GM19328 (cell line): ENCODE results near the gene OR52K1.

Experiments
- ATAC-seq: cut with Tn5 transposase; IDR thresholded peaks from one replicate; pipeline ENCODE4 v1.9.1; 2021; ENCODE audit warnings: mild to moderate bottlenecking, moderate library complexity; ENCODE audit not compliant: unreplicated experiment

Gene OR52K1

DNA sequence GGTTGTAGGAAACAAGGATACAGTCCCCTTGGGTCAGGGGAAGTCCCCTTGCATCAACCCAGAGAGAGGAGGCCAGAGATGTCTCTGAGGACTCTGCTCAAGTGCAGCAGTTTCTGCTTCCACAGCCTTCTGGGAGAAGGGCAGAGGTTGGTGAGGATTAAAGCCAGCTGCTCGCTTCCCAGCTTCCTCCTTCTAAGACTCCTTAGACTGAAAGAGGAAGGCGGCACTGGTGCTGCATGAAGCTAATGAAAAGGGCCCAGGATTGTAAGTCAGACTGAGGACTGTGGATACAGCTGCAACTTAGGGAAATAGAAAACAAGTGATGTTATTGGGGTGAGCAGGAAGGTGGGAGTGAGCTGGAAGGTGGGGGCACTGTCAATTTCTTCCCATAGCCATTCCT lies at the start of gene OR52K1:
TSS of gene OR52K1 (plus strand) at position 202 of the 400 bp plus-strand sequence. CDS start 6,255 bp downstream, outside the sequence.
- ATAC-seq, result no peak

DNA sequence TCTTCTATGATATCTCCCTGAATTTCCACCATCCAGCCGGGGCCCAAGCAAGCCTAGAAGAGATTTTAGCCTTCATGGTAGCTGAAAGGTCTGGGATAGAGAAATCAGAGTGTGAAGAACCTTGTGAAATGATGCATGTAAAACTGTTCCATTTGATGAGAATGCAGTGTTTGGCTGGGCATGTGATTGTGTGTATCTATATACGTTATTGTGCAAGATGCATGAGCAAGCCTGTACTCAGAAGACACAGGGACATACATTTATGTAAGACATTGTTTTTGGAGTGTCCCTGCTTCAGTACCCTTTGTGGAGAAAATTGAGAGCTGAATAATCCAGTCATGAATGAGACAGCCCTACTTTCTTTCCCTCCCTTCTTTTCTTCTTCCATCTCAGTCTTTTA lies 48.6 kb upstream of the OR52K1 start:
- no peak for ATAC-seq

DNA sequence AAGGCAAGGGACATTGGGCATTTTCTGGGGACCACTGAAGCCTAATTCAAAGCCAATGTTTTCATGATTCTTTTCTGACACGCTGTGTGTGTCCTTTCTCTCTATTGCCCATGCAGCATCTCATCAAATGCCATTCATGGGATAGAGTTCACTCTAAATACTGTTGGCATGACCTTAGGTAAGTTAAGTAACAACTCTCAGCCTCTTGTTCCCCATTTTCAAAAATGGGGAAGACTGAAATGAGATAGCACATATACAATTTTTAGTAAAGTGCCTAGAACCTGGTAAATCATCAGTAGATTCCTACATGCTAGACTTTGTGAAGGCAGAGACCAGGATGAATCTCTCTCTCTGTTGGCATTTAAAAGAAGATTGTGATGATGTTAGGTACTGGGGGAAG lies 46.0 kb upstream of the OR52K1 start:
- no peak for ATAC-seq

DNA sequence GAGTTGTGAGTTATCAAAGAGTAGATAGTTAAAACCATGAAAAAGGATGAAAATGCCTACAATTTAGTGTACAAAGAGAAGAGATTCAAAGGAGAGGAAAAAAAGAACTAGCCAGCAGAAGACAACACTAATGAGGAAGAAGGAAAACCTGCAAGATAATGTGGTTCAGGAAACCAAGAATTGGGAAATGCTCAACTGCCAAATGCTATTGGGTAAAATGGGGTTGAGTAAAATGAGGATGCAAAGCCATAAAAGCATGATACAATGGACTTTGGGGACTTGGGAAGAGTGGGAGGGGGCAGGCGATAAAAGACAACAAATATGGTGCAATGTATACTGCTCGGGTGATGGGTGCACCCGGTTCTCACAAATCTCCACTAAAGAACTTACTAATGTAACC lies 40.9 kb upstream of the OR52K1 start:
- ATAC-seq, result no peak

DNA sequence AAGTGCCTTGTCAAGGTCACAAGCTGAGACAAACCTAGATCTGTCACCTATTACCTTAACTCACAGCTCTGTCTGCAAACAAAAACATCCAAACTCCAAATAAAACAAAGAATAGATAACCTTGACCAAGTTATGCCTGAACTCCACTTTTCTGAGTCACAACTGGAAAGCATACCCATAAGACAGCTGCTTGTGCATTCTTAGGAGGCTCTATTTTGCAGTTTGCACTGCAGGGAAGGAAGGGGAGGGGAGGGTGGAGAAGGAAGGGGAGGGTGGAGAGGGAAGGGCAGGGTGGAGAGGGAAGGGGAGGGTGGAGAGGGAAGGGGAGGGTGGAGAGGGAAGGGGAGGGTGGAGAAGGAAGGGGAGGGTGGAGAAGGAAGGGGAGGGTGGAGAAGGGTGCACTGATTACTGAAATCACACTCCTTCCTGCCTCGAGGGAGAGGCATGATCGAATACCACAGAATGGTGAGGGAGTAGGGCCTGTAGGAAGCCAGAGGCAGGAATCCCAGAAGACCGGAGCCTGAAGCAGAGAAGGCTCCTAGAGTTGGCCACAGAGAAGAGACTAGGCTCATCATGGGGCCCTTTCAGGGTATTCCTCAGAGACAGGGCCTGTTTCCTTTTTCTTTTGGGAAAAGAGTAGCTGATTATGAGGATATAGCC lies 39.1 kb upstream of the OR52K1 start:
- ATAC-seq, result no peak

DNA sequence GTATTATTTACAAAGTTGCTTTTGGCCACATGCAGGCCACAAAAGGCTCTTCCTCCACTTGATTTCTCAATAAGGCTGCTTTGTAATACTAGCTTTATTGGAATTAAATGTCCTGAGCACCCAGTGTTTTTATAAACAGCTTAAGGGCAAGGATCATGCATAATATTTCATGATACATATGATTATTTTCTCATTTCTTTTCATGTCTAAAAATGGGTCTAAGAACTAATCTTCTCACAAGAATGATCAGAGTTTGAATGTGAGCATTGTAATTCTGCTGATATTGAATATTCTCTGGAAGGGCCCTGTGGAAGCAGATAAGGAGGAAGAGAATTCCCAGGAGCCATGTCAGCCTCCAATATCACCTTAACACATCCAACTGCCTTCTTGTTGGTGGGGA lies 33.5 kb upstream of the OR52K1 start, which contains the start of gene OR52K2:
TSS of gene OR52K2 (plus strand) at position 301 of the 400 bp plus-strand sequence. CDS start at position 346, 45 bp downstream.
- no peak for ATAC-seq

DNA sequence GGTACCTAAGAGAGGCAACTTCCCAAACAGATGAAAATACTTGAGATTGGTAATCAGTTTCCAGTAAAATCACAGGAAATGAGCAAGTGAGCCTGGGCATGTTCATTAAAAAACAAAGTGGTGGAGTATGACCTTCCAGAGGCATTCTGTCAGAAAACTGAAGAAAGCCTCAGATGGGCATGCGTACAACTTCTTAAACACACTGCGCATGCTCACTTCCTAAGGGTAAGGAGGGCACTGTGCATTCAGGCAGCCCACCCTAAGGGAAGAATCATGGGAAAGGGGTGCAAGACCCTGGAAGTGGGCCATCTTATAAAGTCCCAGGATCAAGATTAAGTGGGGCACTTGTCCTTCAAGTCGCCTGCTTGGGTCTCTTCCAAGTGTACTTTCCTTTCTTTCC lies 29.3 kb upstream of the OR52K1 start:
- ATAC-seq, result no peak

DNA sequence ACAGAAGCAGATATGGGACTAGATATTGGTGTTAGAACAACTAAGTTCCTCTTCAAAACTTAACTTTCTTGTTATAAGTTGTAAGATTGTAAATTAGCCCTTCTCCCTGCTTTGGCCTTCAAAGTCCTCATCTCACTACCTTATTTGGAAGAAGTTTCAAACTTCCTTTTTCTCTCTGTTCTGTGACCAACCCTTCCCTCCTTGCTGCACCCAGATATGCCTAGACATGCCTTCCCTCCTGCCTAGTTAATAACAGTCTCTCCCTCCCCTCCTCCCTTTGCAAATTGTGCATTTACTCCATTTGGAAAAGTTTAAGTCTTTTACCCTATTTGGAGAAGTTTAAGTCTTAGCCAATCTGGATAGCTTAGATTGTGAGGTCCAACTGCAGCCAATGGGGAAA lies 28.4 kb upstream of the OR52K1 start:
- no peak for ATAC-seq

DNA sequence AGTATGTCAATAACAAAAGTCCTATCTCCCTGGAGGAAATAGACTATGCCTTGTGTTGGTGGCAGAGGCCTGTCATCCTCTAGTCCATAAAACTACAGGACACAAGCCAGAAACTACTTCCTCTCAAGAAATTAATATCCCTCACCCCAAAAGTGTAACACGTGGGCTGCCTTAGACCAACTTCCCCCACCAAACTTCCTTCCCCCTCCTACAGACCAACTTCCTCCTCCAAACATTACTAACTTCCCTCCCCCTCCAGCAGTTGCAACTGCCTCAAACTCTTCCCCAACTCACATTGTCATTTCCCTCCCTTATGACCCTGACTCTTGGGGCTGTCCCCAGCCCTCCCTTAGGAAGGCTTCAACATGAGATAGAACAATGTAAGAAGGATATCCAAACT lies 27.0 kb upstream of the OR52K1 start:
- no peak for ATAC-seq

DNA sequence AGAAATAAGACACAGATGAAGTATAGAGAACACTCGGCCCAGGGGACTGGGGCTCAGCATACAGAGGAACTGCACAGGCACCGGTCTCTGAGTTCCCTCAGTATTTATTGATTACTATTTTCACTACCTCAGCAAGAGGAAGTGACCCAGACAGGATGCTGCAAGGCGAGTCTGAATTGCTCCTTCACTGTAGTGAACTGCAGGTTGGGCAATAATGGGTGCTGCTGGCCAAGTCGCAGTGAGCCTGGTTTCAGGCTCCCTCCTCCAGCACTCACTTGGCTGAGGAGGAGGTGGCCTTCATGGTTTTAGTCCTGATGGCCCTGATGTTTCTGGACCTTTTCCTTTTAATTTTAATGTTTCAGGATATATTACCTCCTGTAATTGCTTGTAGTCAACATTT lies 22.9 kb upstream of the OR52K1 start:
- peak; percentile 90 for ATAC-seq

DNA sequence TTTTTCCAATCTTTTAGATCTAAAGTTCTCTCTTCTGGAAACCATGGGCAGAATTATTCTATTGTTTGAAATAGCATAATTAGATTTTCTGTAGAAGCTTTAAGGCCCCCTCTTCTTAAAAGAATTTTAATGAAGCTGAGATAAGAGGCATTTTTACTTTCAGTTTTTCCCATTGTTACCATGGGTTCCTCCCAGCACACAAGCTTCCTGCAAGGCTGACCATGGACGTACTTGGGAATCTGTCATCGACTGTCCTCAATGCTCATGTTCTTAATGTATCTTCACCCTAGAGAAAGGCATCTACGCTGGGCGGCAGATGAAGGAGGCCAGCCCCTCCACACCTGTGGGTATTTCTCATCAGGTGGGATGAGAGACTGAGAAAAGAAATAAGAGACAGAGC lies 22.3 kb upstream of the OR52K1 start:
- no peak for ATAC-seq

DNA sequence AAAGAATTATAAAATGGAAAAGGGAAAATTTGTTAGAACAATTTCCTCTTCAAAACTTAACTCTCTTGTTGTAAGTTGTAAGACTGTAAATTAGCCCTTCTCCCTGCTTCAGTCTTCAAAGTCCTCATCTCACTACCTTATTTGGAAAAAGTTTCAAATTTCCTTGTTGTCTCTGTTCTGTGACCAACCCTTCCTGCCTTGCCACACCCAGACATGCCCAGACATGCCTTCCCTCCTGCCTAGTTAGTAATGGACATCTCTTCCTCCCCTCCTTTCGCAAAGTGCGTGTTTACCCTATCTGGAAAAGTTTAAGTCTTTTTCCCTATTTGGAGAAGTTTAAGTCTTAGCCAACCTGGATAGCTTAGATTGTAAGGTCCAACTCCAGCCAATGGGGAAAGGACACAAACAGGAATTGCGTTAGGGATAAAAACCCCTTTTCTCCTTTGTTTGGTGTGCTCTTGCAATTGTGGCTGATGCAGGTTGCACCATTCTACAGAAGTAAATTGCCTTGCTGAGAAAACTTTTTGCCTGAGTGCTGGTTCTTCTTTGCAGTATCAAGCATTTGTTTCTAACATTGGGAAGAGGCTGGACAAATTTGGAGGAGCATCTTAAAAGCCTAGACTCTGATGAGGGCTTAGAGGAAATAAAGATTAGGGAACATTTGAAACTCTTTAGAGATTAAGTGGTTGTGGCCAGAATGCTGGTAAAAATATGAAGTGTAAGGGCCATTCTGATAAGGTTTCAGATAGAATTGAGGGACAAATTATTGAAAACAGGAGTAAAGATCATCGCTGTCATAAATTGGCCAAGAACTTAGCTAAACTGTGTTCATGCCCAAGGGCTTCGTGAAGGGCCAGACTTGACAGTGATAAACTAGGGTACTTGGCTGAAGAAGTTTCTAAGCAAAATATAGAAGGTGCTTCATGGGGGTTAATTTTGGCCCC lies 18.0 kb upstream of the OR52K1 start:
- ATAC-seq, result no peak

DNA sequence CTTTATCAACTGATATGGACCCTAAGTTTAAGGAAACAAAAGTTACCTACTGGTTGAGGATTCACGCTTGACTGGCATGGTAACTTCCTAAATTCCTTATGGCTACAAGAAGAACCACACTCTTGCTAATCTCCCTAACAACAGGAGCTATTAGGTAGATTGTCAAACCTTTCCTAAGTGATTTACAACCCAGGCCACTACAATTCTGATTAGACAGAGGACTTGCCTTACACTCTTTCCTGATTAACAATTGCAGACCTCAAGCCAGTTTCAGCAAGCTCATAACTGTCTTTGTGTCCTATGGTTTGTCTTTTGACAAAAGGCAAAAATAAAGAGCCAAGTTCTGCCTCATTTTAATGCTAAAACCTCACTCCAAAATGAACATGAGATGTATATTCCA lies 17.0 kb upstream of the OR52K1 start:
- ATAC-seq, result no peak

DNA sequence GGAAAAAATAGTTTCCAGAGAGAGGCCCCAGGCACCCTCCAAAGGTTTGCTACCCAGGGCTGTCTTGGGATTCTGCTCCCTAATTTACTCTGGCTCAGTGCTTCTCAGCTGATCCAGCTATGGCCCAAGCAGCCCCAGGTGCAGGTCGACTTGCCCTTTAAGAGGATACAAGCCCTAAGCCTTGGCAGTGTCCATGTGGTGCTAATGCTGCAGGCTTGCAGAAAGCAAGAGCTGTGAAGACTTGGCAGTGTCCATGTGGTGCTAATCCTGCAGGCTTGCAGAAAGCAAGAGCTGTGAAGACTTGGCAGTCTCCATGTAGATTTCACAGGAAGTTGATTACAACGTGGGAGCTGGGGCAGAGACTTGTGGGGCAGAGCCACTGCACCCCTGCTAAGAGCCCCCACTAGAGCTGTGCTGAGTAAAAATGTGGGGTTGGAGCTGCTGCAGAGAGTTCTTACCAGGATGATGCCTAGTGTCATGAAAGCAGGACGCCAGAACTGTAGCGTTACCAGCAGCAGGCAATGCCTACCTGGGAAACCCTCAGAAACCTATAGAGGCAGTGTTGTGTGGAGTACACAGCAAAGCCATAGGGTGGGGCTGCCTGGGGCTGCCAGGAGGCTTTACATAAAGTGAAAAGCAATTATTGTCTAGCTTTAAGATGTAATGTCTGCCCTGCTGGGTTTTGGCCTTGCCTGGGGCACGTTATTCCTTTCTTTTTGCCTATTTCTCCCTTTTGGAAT lies 16.1 kb upstream of the OR52K1 start:
- no peak for ATAC-seq

DNA sequence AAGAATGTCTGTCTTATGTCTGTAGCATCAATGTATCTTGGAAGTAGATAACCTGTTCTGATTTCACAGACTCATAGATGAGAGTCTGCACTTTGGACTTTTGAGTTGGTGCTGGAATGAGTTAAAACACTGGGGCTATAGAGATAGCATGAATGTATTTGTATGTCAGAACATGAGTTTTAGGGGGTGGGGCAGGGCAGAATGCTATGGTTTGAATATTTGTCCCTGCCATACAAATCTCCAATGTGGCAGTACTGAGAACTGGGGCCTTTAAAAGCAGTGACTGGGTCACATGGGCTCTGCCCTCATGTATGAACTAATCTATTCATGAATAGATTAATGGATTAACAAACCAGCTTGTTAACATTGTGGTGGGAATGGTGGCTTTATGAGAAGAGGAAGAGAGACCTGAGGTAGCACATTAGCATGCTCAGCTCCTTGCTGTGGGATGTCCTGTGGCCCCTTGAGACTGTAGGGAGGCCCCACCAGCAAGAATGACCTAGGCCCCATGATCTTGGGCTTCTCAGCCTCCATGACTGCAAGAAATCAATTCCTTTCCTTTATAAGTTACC lies 15.5 kb upstream of the OR52K1 start:
- no peak for ATAC-seq

DNA sequence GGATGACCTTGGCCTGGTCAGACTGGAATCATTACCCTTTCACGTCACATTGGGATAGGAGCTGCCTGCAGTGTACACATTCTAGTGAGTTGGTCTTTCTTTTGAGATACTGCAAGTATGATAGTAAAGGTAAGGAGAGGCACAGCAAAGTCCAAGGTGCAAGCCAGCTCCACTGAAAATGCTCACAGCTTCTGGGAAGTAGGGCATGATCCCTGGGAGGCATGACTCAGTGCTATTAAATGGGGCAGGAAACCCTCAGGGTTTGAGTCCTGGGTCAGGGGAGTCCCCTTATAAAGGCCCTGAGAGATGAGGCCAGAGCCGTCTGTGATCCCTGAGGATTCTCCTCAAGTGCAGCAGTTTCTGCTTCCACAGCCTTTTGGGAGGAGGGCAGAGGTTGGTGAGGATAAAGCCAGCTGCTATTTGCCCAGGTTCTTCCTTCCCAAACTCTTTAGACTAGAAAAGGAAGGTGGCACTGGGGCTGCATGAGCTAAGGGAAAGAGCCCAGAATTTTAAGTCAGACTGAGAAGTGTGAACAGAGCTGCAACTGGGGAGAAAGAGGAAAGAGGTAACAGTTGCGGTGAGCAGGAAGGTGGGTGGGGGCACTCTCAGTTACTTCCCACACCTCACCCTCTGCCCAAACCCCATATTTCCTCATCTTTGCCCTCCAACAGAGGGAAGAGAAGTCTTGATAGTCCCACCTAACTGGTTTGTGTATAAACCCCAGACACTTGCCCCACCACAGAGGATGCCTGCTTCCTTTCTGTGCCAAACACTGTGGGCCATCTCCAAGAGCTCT lies 14.4 kb upstream of the OR52K1 start:
- ATAC-seq, result no peak

DNA sequence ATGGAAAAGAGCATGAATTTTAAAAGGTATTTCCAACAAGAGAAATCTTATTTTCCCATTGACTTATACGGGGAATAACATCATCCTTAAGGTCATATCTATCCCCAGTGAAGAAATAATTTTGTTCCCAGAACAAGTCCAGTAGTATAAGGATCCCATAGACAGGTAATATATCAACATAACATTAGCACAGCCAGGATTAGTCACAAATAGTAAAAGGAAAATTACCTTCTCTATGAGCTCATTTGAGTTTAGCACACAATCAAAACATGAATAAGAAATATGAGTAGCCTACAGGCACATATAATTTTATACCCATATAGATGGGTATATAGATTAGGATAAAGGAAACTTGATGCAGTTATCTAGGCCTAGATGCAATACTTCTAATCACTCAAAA lies 2.8 kb upstream of the OR52K1 start:
- no peak for ATAC-seq

DNA sequence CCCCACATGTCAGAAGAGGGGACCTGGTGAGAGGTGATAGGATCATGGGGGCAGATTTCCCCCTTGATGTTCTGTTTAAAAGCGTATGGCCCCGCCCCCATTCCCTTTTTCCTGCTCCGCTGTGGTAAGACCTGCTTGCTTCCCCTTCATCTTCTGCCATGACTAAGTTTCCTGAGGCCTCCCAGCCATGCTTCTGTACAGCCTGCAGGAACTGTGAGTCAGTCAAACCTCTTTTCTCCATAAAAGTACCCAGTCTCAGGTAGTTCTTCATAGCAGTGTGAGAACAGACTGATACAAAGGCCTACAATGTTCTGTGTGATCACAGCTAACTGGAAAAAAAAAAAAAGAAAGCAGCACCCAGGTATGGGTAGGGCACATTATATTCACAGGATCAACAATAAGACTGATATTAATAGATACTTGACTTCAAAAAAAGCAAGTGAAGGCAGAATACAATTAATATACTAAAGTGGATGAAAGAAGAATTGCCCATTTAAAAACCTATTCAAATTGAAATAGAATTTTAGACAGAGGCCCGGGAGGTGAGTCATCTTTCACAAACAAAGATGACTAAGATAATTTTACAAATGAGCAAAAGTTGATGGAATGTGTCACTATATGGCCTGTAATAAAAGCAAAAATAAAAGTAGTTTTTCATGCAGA lies 1.7 kb upstream of the OR52K1 start:
- no peak for ATAC-seq

DNA sequence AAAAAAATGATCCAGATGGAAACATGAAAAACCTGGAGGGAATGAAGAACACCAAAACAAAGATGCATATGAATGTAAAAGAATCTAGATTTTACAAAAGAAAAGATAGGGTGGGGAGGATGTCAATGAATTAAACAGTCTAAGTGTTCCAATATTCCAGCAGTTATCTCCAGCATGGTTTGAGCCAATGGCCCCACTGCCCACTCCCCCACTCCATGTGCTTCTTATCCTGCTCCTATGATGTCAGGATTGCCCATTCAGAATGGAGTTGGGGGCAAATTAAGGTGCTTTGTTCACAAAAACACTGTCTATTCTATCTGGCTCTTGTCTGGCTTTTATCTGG lies 1.2 kb upstream of the OR52K1 start:
- no peak for ATAC-seq

DNA sequence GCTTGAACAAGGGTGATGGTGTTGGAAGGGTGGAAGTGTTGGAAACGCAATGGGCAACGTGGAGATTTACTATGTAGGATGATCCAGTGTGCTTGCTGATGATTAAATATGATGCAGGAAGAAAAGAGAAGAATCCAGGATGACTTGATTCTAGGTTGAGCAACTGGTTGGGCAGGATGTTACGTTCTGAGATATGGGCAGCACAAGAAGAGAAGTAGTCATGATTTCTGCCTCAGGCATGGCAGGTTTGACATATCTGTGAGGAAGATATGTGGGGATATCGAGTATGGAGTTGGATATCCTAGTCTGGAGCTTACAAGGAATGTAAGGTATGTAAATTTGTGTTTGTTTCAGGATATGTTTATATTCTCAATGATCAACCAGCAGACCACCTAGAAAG lies 1.9 kb downstream of the OR52K1 start:
- ATAC-seq, result no peak
